ENCODE measurements around the gene OVCA2. TPM values are rescaled to one million over a fixed set of nuclear protein-coding genes. Genes with fewer than 3 reads are reported as not detected.

OVCA2 gene
- total RNA-seq, 1 donor from 2014 or later: 25.6 TPM

DNA sequence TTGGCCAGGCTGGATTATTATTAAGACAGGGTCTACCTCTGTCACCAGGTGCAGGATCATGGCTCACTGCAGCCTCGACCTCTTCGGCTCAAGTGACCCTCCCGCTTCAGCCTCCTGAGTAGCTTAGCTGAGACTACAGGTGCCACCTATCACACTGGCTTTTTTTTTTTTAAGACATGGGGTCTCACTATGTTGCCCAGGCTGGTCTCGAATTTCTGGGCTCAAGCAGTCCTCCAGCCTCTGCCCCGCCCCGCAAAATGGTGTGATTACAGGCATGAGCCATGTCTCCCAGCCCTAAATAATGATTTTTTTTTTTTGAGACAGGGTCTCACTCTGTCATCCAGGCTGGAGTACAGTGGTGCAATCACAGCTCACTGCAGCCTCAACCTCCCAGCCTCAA, 5.8 kb downstream of the OVCA2 start:
- TF ChIP-seq CTCF (conservative IDR thresholded peaks at IDR 0.05): no peak
- peaks cover 28% of the 10 kb centered on the region for H3K27me3 Mint-ChIP-seq (ENCODE audit: low read depth)
- H3K36me3 Mint-ChIP-seq (ENCODE audit: low read depth): peaks cover 7% of the 10 kb centered on the region

DNA sequence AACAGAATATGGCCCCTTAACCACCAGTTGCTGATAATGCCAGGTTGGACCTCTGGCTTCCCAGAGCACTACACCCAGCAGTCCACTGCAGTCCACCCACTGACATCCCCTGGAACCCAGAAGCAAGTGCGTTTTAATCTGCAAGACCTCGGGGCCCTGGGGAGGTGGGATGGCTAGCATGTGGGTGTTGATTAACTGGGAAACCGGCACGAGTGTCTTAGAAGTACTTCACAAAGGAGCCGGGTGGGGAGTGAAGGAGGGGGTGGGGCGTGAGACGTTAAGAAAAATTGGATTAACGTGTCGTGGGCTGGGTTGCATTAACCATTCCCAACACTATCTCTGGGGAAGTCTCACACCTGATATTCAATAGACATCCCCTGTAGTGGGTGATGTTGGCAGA, 7.0 kb downstream of the OVCA2 start:
- Mint-ChIP-seq H3K4me1 (peaks cover 29% of the 10 kb centered on the region), H3K27me3 (ENCODE audit: low read depth) (peaks cover 36% of the 10 kb centered on the region), H3K27ac (ENCODE audit: unreplicated experiment) (no peak overlapping the region), H3K36me3 (ENCODE audit: low read depth) (no peaks in the 10 kb centered on the region), H3K9me3 (no peaks in the 10 kb centered on the region), H3K4me3 (peak overlapping the region; percentile 90)
- TF ChIP-seq CTCF (conservative IDR thresholded peaks at IDR 0.05): no peak
- no peak for DNase-seq (ENCODE audit: low read depth, low spot score)

More for the DNA sequence above, 5.8 kb downstream of the OVCA2 start:
- no peak overlapping the region for H3K27ac Mint-ChIP-seq (ENCODE audit: unreplicated experiment)
- no peak for DNase-seq (ENCODE audit: low read depth, low spot score)
- no peaks in the 10 kb centered on the region for H3K9me3 Mint-ChIP-seq
- peaks cover 31% of the 10 kb centered on the region for H3K4me1 Mint-ChIP-seq
- peak overlapping the region; percentile 29 for H3K4me3 Mint-ChIP-seq

- Mint-ChIP-seq H3K9me3 (no peaks in the 10 kb centered on the region), H3K4me1 (peaks cover 27% of the 10 kb centered on the region), H3K27ac (ENCODE audit: unreplicated experiment) (no peak overlapping the region), H3K36me3 (ENCODE audit: low read depth) (no peaks in the 10 kb centered on the region), H3K4me3 (peak overlapping the region; percentile 90), H3K27me3 (ENCODE audit: low read depth) (peaks cover 43% of the 10 kb centered on the region)
- DNase-seq (ENCODE audit: low read depth, low spot score): peak; percentile 73
- no peak for TF ChIP-seq CTCF (conservative IDR thresholded peaks at IDR 0.05)
Measured at GRCh38 chr17:2049333-2050299, 7.8 kb downstream of the OVCA2 start.

DNA sequence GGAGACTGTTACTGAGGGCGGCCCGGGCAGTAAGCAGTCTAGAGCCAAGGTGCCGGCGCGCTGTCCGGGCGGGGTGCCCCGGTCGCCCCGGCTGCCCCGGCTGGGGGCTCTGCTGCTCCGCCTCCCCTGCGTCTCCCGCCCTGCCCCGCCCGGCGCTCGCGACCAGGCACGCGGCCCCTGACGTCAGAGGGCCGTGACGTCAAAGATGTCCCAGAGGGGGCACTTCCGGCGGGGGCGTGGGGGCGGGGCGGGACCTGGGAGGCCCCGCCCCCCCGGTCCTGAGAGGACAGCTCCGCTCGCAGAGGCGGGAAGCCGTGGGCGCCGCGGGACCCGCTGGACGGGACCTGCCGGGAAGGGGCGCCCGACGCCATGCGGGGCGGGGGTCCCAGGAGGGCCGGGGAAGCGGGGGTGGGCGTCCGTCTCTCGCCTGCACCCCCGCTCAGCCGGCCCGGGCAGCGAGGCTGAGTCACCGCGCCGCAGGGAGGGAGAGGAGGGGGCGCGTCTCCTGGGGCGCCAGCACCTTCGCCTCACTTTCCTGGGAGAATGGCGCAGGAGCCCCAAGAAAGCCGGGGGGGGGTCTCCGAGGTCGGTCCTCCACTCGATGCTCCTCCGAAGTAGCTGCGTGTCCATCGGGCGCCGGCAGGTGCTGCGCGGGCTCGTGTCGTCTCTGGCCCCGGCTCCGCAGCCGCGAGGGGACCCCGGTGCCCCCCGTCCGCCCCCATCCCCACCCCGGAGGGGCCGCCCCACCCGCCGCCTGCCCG, 8.7 kb downstream of the OVCA2 start:
- Mint-ChIP-seq H3K36me3 (ENCODE audit: low read depth) (no peaks in the 10 kb centered on the region), H3K27me3 (ENCODE audit: low read depth) (peaks cover 47% of the 10 kb centered on the region)

More for the DNA sequence above, 8.7 kb downstream of the OVCA2 start:
- H3K9me3 Mint-ChIP-seq: no peaks in the 10 kb centered on the region
- DNase-seq (ENCODE audit: low read depth, low spot score): peak; percentile 53
- H3K4me1 Mint-ChIP-seq: peaks cover 24% of the 10 kb centered on the region
- peak; percentile 26 for TF ChIP-seq CTCF (conservative IDR thresholded peaks at IDR 0.05)
- H3K27ac Mint-ChIP-seq (ENCODE audit: unreplicated experiment): no peak overlapping the region
- H3K4me3 Mint-ChIP-seq: no peak overlapping the region
